Measurements from ENCODE around the gene NAA10.
"Not testable (repeated sequence)": the region's sequence is repeated elsewhere in the genome, so short reads cannot be mapped to it uniquely, and the experiment has no call there.

NAA10 gene

GRCh38 chrX:153934762-153935325, at the start of gene NAA10:
NAA10 (minus strand) TSS chrX:153935037; CDS start chrX:153934904, 133 bp downstream.
- H3K4me3 ChIP-seq (ENCODE audit: low read depth, low read length), result peak within 1 kb of the TSS; percentile 67

DNA sequence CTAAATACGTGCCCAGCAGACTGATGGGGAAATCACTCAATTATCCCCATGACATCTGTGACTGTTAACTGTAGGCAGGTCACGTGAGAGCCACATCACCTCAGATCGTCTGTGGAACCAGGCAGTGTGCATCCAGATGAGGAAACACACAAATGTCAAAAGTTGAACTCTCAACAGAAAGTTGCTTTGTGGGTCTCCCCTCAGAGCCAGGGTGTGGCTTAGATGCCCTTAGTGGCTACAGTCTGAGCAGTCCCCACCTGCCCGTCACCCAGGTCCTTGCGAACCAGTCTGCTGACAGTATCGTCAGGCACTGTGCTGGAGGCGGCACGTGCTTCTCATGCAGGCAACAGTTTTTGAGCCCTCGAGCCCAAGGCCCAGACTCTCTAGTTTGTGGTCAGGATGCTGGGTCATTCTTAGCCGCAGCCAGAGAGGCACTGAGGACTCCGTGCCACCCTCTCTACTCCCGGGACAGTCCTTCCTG, 48.5 kb upstream of the NAA10 start:
- H3K4me3 ChIP-seq (ENCODE audit: low read depth, low read length), result no peak overlapping the region

GRCh38 chrX:153981771-153982533, 47.1 kb upstream of the NAA10 start:
- no peak overlapping the region for H3K4me3 ChIP-seq (ENCODE audit: low read depth, low read length)

DNA sequence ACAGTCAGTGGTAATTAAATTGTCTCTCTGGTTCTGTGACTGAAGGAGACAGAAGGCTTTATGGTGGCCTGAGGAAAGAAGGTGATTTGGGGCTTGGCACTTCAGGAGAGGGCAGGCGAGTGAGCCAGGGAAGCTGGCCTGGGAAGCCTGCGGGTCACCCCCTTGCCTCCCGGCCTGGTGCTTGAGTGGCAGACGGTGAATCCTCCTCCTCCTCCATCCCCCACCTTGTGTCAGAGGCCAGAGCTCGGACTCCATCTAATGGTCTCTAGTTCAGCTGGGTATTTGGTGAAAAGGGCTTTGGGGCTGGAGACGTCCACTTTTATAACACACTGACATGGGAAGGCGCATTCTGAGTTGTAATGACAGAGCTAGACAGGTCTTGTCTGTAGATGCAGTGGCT, 46.4 kb upstream of the NAA10 start:
- no peak overlapping the region for H3K4me3 ChIP-seq (ENCODE audit: low read depth, low read length)

DNA sequence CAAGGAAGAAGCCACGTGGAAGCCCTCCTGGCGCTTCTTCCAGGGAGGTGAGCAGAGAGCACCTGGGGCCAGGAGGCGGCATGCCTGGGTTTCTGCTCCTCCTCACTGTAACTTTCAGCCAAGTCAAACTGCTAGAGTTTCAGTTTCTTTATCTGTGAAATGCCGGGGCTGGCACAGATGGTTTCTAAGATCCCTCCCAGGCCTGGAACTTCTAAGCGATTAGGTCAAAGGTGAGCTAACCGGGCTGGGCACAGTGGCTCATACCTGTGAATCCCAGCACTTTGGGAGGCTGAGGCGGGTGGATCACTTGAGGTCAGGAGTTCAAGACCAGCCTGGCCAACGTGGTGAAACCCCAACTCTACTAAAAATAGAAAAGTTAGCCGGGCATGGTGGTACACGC, 45.6 kb upstream of the NAA10 start:
- H3K4me3 ChIP-seq (ENCODE audit: low read depth, low read length), result not testable (repeated sequence)

DNA sequence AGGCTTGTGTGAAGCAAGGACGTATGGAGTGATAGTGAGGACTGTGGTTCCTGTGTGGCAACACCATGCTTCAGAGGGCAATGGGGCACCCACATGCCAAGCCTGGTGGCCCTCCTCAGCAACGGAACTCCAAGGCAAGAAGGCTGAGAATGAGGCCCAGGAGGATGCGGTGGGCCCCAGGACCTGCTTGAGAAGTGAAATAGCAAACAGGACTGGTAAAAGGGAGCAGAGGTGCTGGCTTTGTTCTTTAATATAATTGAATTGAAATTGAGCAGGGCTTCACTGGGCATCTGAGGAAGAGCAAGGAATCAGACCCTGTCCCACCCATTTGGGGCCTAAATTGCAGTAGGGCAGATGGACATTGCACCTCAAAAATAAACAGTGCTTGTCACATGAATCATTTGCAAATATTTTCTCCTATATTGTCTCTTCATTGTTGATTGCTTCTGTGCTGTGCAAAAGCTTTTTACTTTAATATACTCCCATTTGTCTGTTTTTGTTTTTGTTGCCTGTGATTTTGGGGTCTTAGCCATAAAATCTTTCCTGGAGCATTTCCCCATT, 40.0 kb upstream of the NAA10 start:
- no peak overlapping the region for H3K4me3 ChIP-seq (ENCODE audit: low read depth, low read length)

- no peak overlapping the region for H3K4me3 ChIP-seq (ENCODE audit: low read depth, low read length)
Measured at GRCh38 chrX:153974003-153974725, 39.3 kb upstream of the NAA10 start.

- H3K4me3 ChIP-seq (ENCODE audit: low read depth, low read length), result peak overlapping the region; percentile 54
Measured at GRCh38 chrX:153973127-153974002, 38.5 kb upstream of the NAA10 start.

- H3K4me3 ChIP-seq (ENCODE audit: low read depth, low read length), result peak within 1 kb of the TSS; percentile 84
Measured at GRCh38 chrX:153972368-153973126, 37.7 kb upstream of the NAA10 start, which contains the start of gene TMEM187. TMEM187 (plus strand) TSS chrX:153972754; CDS start chrX:153982063, 9,309 bp downstream.

GRCh38 chrX:153971450-153972367, 36.9 kb upstream of the NAA10 start, which contains the start of gene HCFC1:
HCFC1 (minus strand) TSS chrX:153971818; CDS start chrX:153970840, 978 bp downstream.
- H3K4me3 ChIP-seq (ENCODE audit: low read depth, low read length), result peak within 1 kb of the TSS; percentile 84

- H3K4me3 ChIP-seq (ENCODE audit: low read depth, low read length), result peak overlapping the region; percentile 84
Measured at GRCh38 chrX:153971124-153971449, 36.2 kb upstream of the NAA10 start.

GRCh38 chrX:153970357-153971123, 35.7 kb upstream of the NAA10 start:
- peak overlapping the region; percentile 84 for H3K4me3 ChIP-seq (ENCODE audit: low read depth, low read length)

- peak overlapping the region; percentile 50 for H3K4me3 ChIP-seq (ENCODE audit: low read depth, low read length)
Measured at GRCh38 chrX:153969904-153970356, 35.1 kb upstream of the NAA10 start.

GRCh38 chrX:153969125-153969903, 34.5 kb upstream of the NAA10 start:
- peak overlapping the region; percentile 50 for H3K4me3 ChIP-seq (ENCODE audit: low read depth, low read length)

GRCh38 chrX:153968754-153969124, 33.9 kb upstream of the NAA10 start:
- H3K4me3 ChIP-seq (ENCODE audit: low read depth, low read length), result no peak overlapping the region

- no peak overlapping the region for H3K4me3 ChIP-seq (ENCODE audit: low read depth, low read length)
Measured at GRCh38 chrX:153968255-153968654, 33.4 kb upstream of the NAA10 start.
